Caco-2 (cell line): ENCODE measurements around the gene GABRD. TPM values are rescaled to one million over a fixed set of nuclear protein-coding genes. Genes with fewer than 3 reads are reported as not detected.
"Not testable (repeated sequence)": the region's sequence is repeated elsewhere in the genome, so short reads cannot be mapped to it uniquely, and the experiment has no call there.

Experiments used
- BruUV-seq: library from RNA; stranded (reverse); fragments of 400-500 nt; replicated peaks from 2 replicates; lab custom pipeline; 2021; lab: Mats Ljungman, UMichigan
- CTCF ChIA-PET: fragments of 300-600 bp; sonication (Branson Sonifier 250); formaldehyde crosslinking; loops from one replicate; lab custom pipeline; 2022; ENCODE audit warnings: antibody characterized with exemption; lab: Charles Lee
- POLR2A ChIA-PET: fragments of 300-600 bp; sonication (Branson Sonifier 250); formaldehyde crosslinking; loops from one replicate; lab custom pipeline; 2022; ENCODE audit warnings: antibody characterized with exemption; lab: Charles Lee
- DNase-seq, 2 experiments: peaks; one replicate each; pipeline versions ENCODE4 v3.0.0 to v3.0.0-alpha.2; 2020 to 2022
- H3K27me3 ChIP-seq: replicated peaks from 2 replicates; pipeline ENCODE4 v1.6.0; 2011; ENCODE audit warnings: low read length; ENCODE audit not compliant: control insufficient read depth, insufficient read depth
- H3K36me3 ChIP-seq: 2 replicates; pipeline ENCODE4 v1.5.1; 2011; ENCODE audit warnings: low read length; ENCODE audit not compliant: control insufficient read depth, insufficient read depth
- H3K4me1 ChIP-seq: fragments of 250-450 bp; sonication (Bioruptor Pico); 2 replicates; pipeline ENCODE4 v1.5.1; 2020; ENCODE audit warnings: mild to moderate bottlenecking
- H3K4me3 ChIP-seq: 2 replicates; pipeline ENCODE4 v1.5.1; 2011; ENCODE audit warnings: low read depth, mild to moderate bottlenecking, control low read depth, low read length
- H3K9me3 ChIP-seq: fragments of 250-450 bp; sonication (Bioruptor Pico); 2 replicates; pipeline ENCODE4 v1.5.1; 2020; ENCODE audit warnings: mild to moderate bottlenecking, moderate library complexity
- H3K27ac Mint-ChIP-seq: one replicate; pipeline ENCODE4 v1.8.0; 2022; ENCODE audit warnings: mixed read lengths; ENCODE audit not compliant: unreplicated experiment
- H3K27me3 Mint-ChIP-seq: one replicate; pipeline ENCODE4 v1.8.0; 2022; ENCODE audit warnings: mixed read lengths; ENCODE audit not compliant: insufficient read depth, unreplicated experiment
- H3K36me3 Mint-ChIP-seq: one replicate; pipeline ENCODE4 v1.8.0; 2022; ENCODE audit warnings: mild to moderate bottlenecking, mixed read lengths; ENCODE audit not compliant: insufficient read depth, unreplicated experiment
- H3K4me1 Mint-ChIP-seq: one replicate; pipeline ENCODE4 v1.8.0; 2022; ENCODE audit warnings: low read depth, mixed read lengths; ENCODE audit not compliant: unreplicated experiment
- H3K4me3 Mint-ChIP-seq: one replicate; pipeline ENCODE4 v1.8.0; 2022; ENCODE audit warnings: mild to moderate bottlenecking, moderate library complexity, mixed read lengths; ENCODE audit not compliant: unreplicated experiment
- H3K9me3 Mint-ChIP-seq: one replicate; pipeline ENCODE4 v1.8.0; 2022; ENCODE audit warnings: mixed read lengths; ENCODE audit not compliant: unreplicated experiment
- CTCF ChIP-seq, 2 experiments: fragments of 200-600 bp in 1 of 2; IDR thresholded peaks; 1 replicate in 1 of 2; 2 replicates in 1 of 2; pipeline versions ENCODE4 v1.5.1 to v1.8.0; 2011 to 2022; ENCODE audit warnings: antibody characterized with exemption in 1 of 2, control low read depth in 1 of 2, inconsistent platforms in 1 of 2, low read depth in 1 of 2, low read length in 1 of 2, mild to moderate bottlenecking in 1 of 2, moderate library complexity in 1 of 2; ENCODE audit not compliant: insufficient read depth in 1 of 2, severe bottlenecking in 1 of 2, unreplicated experiment in 1 of 2
- intact Hi-C: fragments of 100-400 bp; cut with micrococcal nuclease; formaldehyde crosslinking; loops from one replicate; pipeline ENCODE4 v1.10.0; 2022; ENCODE audit not compliant: unreplicated experiment
- total RNA-seq: library from RNA; stranded (reverse); gene quantifications from 2 replicates; pipeline ENCODE4 v1.2.3, GENCODE V29; 2022

The GABRD gene
- total RNA-seq, 1 experiment from 2014 or later: 0.34 TPM

- CTCF ChIA-PET: no interaction called here
- Histone ChIP-seq H3K27me3 (no peaks in the 10 kb centered on the region), H3K4me3 (no peak overlapping the region), H3K36me3 (no peaks in the 10 kb centered on the region), H3K9me3 (no peaks in the 10 kb centered on the region), H3K4me1 (no peaks in the 10 kb centered on the region)
- Mint-ChIP-seq H3K27ac (no peak overlapping the region), H3K27me3 (peaks cover 7% of the 10 kb centered on the region), H3K36me3 (peaks cover 6% of the 10 kb centered on the region), H3K4me1 (no peaks in the 10 kb centered on the region), H3K4me3 (no peak overlapping the region), H3K9me3 (no peaks in the 10 kb centered on the region)
- TF ChIP-seq CTCF (IDR thresholded peaks at IDR 0.05; ENCODE audit: insufficient read depth in 1 of 2, low read depth in 1 of 2, low read length in 1 of 2, severe bottlenecking in 1 of 2, unreplicated experiment in 1 of 2): no peak
- POLR2A ChIA-PET: no interaction called here
- intact Hi-C loops: no loop called here
- BruUV-seq: no TSS peak
- no peak for DNase-seq
Measured at GRCh38 chr1:1976031-1976430, 43.1 kb upstream of the GABRD start.

GRCh38 chr1:1978108-1978507 is 41.0 kb upstream of the GABRD start:
- Mint-ChIP-seq H3K9me3 (no peaks in the 10 kb centered on the region), H3K4me1 (no peaks in the 10 kb centered on the region), H3K27ac (no peak overlapping the region), H3K4me3 (no peak overlapping the region), H3K27me3 (peaks cover 7% of the 10 kb centered on the region), H3K36me3 (peaks cover 6% of the 10 kb centered on the region)
- Histone ChIP-seq H3K4me1 (no peaks in the 10 kb centered on the region), H3K9me3 (no peaks in the 10 kb centered on the region), H3K4me3 (no peak overlapping the region), H3K36me3 (no peaks in the 10 kb centered on the region), H3K27me3 (no peaks in the 10 kb centered on the region)
- no peak for DNase-seq
- POLR2A ChIA-PET: no interaction called here
- no peak for TF ChIP-seq CTCF (IDR thresholded peaks at IDR 0.05; ENCODE audit: insufficient read depth in 1 of 2, low read depth in 1 of 2, low read length in 1 of 2, severe bottlenecking in 1 of 2, unreplicated experiment in 1 of 2)
- no TSS peak for BruUV-seq
- intact Hi-C loops: no loop called here
- CTCF ChIA-PET: no interaction called here

- H3K36me3 ChIP-seq, H3K9me3 ChIP-seq, CTCF ChIA-PET, DNase-seq, H3K27me3 ChIP-seq, BruUV-seq, H3K4me3 Mint-ChIP-seq, H3K9me3 Mint-ChIP-seq, H3K27me3 Mint-ChIP-seq, H3K4me1 Mint-ChIP-seq, intact Hi-C loops, POLR2A ChIA-PET, H3K4me3 ChIP-seq, H3K4me1 ChIP-seq, H3K27ac Mint-ChIP-seq, H3K36me3 Mint-ChIP-seq: not testable (repeated sequence)
Measured at GRCh38 chr1:1978690-1979481, 40.3 kb upstream of the GABRD start.
